ENCODE measurements around the gene NLGN3.

Gene NLGN3

GRCh38 chrX:71216485-71216884, 71.8 kb downstream of the NLGN3 start:
- DNase-seq = no peak

GRCh38 chrX:71217298-71217697, 72.7 kb downstream of the NLGN3 start:
- DNase-seq = no peak

Measured in stimulated activated CD4-positive, alpha-beta T cell treated with anti-CD3 and anti-CD28 coated beads, Interleukin-4, amount 100 ng/mL, for 24 hours (primary cell).